Fibroblast of skin of left quadriceps (primary cell): Measurements from ENCODE around the gene PRCC.

Experiments
- DNase-seq, 2 experiments: peaks; one replicate each; pipeline ENCODE4 v3.0.0-alpha.2; 2013; ENCODE audit warnings: low read depth in 2 of 2

Gene PRCC

GRCh38 chr1:156841295-156841855 lies 74.0 kb downstream of the PRCC start:
- DNase-seq, result no peak

GRCh38 chr1:156842618-156843300 lies 75.4 kb downstream of the PRCC start:
- DNase-seq, result no peak

DNA sequence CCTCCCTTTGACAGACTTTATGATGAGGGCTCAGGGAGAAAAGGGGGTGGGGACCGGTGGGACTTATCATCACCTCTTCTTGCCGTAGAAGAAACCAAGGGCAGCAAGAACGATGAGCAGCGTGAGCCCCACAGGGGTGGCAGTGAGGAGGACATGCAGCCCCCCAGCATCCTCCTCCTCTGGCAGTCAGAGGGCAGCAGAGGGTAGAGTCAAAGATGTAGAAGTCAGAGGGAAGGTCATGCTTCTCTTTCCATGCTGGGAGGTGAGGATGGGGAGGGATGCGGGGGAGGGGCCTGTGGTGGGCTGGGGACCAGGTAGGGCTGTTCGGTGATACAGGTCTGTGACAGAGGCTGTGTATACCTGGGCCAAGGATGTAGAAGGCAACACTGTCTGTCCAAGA lies 76.8 kb downstream of the PRCC start:
- DNase-seq, result no peak

DNA sequence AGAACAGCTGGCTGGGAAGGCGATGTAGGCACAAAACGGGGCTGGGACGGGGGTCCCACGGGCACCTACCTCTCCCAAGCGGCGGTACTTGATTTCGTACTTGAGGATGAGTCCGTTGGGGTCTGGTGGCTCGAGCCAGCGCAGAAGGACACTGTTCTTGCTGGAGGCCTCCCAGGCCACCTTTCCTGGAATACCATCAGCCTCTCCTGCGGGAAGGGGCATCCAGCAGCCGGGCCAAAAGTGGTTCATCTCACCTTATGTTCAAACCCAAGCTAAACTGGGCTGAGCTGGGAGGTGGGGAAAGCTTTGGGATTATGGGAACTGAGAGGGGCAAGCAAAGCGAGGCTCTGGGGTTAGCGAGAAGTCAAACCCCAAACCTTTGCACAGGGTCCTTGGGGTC lies 77.3 kb downstream of the PRCC start:
- DNase-seq, result no peak

- no peak for DNase-seq
Observed at GRCh38 chr1:156845055-156845952, 78.0 kb downstream of the PRCC start.

GRCh38 chr1:156845953-156846545 lies 78.7 kb downstream of the PRCC start:
- DNase-seq, result no peak

DNA sequence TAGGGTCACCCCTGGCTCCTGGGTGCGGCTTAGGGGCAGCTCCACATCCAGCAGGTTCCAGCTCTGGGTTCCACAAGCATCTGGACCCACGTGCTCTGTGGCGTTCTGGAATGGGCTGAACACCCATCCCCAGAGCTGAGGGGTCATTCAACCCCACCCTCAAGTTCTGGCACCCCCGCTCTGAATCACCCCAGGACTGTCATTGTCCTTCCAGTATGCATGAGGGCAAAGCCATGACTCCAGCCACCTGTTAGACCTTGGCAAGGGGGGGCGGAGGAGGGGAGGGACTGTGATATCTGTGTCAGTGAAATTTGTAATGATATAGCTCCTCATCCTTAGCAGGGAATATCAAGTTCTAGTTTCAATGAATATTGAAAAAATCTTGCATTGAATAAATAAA lies 79.3 kb downstream of the PRCC start:
- no peak for DNase-seq

GRCh38 chr1:156847591-156848460 lies 80.5 kb downstream of the PRCC start:
- no peak for DNase-seq

DNA sequence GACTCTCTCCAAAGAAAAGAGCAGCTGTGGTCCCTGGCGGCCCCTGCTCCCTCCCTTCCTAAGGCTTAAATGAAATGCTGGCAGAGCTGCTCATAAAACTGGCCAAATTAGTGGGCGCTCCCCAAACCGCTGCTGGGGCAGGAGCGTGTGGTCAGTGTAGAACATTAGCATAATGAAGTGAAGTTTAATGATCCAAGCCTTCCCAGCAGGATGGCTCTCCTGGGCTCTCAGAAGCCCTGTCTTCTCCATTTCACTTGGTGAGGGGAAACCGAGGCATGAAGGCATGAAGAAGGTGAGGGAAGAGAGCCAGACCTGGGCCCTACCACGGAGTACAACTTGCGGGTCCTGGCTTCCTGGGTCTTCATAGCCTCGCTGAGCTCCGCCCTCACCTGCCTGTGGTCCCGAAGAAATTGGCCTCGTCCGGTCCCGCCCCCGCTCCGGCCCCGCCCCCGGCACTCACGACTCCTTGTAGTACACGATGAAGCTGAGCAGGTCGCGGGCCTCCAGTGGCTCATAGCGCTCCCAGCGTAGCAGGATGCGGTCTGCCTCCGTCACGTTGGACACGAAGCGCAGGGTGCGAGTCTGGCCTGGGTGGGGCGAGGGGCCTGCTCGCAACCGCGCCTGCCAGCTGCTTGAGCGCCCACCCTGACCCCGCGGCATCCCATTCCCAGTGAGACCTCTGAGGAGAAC lies 81.3 kb downstream of the PRCC start:
- no peak for DNase-seq

DNA sequence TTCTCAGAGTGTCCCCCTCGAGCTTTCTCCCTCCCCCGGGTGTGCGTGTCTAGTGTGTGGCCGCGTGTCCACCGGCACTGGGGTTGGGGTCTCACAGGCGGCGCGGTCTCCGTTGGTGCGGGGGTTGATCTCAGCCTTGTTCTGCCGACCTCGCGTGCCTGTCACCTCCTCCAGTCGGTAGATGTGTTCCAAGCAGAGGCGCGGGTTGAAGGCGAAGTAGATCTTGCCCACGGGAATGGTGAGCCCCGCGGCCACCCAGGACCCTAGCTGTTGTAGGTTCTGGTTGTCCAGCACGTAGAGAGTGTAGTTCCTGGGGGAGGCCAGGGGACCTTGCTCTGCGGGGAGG lies 81.8 kb downstream of the PRCC start:
- no peak for DNase-seq
